Prostate gland (tissue), 2 donors: ENCODE results near the gene TACR2.

Experiments
- POLR2A ChIP-seq: fragments of 450-650 bp; IDR thresholded peaks from one replicate; pipeline ENCODE4 v1.6.1; 2016; ENCODE audit warnings: antibody characterized with exemption, mild to moderate bottlenecking
- TF ChIP-seq, protein P1 (sequence below), 4 experiments: fragments of 200-600 bp in 2 of 4; fragments of 450-650 bp in 2 of 4; sonication (generic) in 2 of 4; IDR thresholded peaks; 1 replicate in 3 of 4; 2 replicates in 1 of 4; pipeline ENCODE4 v1.5.1; 2016 to 2019; ENCODE audit warnings: antibody characterized with exemption in 4 of 4, mild to moderate bottlenecking in 2 of 4, moderate library complexity in 2 of 4

- TF ChIP-seq, protein P1, sequence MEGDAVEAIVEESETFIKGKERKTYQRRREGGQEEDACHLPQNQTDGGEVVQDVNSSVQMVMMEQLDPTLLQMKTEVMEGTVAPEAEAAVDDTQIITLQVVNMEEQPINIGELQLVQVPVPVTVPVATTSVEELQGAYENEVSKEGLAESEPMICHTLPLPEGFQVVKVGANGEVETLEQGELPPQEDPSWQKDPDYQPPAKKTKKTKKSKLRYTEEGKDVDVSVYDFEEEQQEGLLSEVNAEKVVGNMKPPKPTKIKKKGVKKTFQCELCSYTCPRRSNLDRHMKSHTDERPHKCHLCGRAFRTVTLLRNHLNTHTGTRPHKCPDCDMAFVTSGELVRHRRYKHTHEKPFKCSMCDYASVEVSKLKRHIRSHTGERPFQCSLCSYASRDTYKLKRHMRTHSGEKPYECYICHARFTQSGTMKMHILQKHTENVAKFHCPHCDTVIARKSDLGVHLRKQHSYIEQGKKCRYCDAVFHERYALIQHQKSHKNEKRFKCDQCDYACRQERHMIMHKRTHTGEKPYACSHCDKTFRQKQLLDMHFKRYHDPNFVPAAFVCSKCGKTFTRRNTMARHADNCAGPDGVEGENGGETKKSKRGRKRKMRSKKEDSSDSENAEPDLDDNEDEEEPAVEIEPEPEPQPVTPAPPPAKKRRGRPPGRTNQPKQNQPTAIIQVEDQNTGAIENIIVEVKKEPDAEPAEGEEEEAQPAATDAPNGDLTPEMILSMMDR (IDR thresholded peaks at IDR 0.05) = no peak
- TF ChIP-seq POLR2A = no peak
These were observed 41.8 kb downstream of the TACR2 start for GRCh38 chr10:69374931-69375306.
